HG03460 (cell line): ENCODE results near the gene GLI1.
"Not testable (repeated sequence)": the region's sequence is repeated elsewhere in the genome, so short reads cannot be mapped to it uniquely, and the experiment has no call there.

Experiments used
- ATAC-seq: cut with Tn5 transposase; IDR thresholded peaks from one replicate; pipeline ENCODE4 v1.9.1; 2021; ENCODE audit not compliant: unreplicated experiment

Gene GLI1

DNA sequence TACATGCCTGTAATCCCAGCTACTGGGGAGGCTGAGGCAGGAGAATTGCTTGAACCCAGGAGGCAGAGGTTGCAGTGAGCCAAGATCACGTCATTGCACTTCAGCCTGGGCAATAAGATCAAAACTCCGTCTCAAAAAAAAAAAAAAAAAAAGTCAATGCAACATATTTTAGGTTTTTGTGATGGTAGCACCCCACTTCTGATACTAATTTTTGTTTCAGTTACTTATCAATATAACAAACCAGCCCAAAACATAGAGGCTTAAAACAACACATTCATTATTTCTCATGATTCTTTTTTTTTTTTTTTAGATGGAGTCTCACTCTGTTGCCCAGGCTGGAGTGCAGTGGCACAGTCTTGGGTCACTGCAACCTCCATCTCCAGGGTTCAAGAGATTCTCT lies 18.2 kb upstream of the GLI1 start:
- ATAC-seq = not testable (repeated sequence)

DNA sequence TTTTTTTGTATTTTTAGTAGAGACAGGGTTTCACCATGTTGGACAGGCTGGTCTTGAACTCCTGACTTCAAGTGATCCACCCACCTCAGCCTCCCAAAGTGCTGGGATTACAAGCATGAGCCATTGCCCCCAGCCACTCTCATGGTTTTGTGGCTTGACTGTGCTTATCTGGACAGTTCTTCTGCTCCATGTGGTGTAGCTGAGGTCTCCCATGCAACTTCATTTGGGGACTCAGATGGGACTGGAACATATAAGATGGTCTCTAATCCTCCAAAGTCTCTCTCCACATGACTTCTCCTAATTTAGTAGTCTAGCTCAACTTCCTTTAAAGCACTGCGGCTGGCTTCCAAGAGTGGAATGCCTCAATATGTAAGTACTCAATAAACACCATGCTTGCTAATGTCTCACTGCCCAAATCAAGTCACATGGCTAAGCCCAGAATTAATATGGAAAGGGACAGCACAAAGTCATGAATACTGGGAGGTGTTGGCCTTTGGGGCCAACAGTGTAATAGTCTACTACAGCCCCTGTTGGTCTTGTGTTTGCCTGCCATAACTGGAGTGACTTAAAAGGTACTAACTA lies 17.6 kb upstream of the GLI1 start:
- no peak for ATAC-seq

GRCh38 chr12:57444337-57444736 lies 15.2 kb upstream of the GLI1 start:
- not testable (repeated sequence) for ATAC-seq

DNA sequence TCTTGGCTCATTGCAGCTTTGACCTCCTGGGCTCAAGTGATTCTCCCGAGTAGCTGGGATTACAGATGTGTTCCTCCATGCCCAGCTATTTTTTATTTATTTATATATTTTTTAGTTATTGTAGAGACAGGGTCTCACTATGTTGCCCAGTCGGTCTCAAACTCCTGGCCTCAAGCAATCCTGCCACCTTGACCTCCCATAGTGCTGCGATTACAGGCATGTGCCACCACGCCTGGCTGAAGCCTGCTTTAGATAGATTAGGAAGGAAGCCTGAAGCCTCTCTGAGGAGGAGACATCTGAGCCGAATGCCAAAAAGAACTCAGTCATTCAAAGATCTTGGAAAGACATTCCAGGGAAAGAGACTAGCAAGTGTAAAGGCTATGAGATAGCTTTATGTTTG lies 14.8 kb upstream of the GLI1 start:
- no peak for ATAC-seq

DNA sequence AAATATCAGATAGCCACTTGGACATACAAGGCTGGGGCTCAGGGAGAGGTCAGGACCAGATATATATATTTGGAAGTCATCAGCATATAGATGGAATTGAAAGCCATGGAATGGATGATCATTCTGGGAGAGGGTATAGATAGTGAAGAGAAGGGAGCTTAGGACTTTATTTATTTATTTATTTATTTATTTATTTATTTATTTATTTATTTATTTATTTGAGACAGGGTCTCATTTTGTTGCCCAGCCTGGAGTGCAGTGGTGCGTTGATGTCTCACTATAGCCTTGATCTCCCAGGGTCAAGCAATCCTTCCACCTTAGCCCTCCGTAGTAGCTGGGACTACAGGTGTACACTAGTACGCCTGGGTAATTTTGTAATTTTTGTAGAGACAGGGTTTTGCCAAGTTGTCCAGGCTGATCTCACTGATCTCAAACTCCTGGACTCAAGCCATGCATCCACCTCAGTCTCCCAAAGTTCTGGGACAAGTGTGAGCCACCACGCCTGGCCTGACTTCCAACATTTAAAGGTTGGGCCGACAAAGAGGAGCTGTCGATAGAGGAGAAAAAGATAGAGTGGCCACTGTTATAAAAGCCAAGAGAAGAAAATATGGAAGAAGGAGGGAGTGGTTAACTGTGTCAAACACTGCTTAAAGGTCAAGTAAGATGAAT lies 13.2 kb upstream of the GLI1 start:
- ATAC-seq = no peak

GRCh38 chr12:57448669-57449068 lies 10.9 kb upstream of the GLI1 start:
- ATAC-seq = no peak

- no peak for ATAC-seq
Measured at GRCh38 chr12:57449375-57449774, 10.2 kb upstream of the GLI1 start.

- no peak for ATAC-seq
Measured at GRCh38 chr12:57450057-57450456, 9.5 kb upstream of the GLI1 start.

- no peak for ATAC-seq
Measured at GRCh38 chr12:57451233-57451778, 8.3 kb upstream of the GLI1 start.

- no peak for ATAC-seq
Measured at GRCh38 chr12:57452181-57452936, 7.2 kb upstream of the GLI1 start.

DNA sequence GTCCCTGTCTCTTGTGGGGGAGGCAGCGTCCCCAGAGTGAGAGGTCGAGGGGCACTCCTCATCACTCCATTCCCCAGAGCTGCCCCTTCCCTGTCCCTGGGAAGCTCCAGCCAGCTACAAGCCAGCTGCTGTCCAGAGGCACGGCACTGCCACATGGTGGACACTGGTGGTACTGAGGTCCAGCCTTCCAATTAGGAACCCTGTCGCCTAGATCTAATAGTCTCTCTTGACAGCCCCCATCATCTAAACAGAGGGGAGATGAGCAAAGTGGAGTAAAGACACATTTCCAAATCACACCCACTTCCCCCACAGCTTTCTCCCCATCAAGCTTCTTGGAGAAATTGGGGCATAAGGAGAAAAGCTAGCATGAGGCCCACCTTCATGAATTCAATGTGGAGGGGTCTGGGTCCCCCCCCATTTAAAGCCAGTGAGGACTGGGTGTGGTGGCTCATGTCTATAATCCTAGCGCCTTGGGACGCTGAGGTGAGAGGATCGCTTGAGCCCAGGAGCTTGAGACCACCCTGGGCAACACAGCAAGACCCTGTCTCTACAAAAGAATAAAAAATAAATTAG lies 6.6 kb upstream of the GLI1 start:
- ATAC-seq = no peak

- no peak for ATAC-seq
Measured at GRCh38 chr12:57454213-57454565, 5.4 kb upstream of the GLI1 start.

GRCh38 chr12:57454566-57455373 lies 4.8 kb upstream of the GLI1 start, which contains the start of gene INHBE:
TSS of gene INHBE (plus strand) at chr12:57455307. CDS start at chr12:57455537, 230 bp downstream.
- ATAC-seq = no peak

DNA sequence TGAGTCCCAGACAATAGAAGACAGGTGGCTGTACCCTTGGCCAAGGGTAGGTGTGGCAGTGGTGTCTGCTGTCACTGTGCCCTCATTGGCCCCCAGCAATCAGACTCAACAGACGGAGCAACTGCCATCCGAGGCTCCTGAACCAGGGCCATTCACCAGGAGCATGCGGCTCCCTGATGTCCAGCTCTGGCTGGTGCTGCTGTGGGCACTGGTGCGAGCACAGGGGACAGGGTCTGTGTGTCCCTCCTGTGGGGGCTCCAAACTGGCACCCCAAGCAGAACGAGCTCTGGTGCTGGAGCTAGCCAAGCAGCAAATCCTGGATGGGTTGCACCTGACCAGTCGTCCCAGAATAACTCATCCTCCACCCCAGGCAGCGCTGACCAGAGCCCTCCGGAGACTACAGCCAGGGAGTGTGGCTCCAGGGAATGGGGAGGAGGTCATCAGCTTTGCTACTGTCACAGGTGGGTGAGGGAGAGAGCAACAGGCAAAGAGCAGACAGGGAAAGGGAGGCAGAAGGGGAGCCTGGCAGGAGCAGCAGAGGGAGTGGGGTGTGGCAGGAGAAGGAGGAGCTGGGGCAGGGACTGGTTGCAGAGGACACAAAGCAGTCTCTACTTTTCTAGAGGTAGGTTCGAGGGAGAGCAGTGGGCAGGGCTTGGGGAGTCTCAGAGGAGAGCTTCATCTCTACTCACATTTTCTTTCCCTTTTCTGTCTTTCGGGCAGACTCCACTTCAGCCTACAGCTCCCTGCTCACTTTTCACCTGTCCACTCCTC lies 4.0 kb upstream of the GLI1 start:
- no peak for ATAC-seq

GRCh38 chr12:57456145-57456700 lies 3.4 kb upstream of the GLI1 start:
- ATAC-seq = no peak

DNA sequence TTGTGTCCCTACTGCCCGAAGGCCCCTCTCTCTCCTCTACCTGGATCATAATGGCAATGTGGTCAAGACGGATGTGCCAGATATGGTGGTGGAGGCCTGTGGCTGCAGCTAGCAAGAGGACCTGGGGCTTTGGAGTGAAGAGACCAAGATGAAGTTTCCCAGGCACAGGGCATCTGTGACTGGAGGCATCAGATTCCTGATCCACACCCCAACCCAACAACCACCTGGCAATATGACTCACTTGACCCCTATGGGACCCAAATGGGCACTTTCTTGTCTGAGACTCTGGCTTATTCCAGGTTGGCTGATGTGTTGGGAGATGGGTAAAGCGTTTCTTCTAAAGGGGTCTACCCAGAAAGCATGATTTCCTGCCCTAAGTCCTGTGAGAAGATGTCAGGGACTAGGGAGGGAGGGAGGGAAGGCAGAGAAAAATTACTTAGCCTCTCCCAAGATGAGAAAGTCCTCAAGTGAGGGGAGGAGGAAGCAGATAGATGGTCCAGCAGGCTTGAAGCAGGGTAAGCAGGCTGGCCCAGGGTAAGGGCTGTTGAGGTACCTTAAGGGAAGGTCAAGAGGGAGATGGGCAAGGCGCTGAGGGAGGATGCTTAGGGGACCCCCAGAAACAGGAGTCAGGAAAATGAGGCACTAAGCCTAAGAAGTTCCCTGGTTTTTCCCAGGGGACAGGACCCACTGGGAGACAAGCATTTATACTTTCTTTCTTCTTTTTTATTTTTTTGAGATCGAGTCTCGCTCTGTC lies 2.7 kb upstream of the GLI1 start:
- ATAC-seq = no peak

- ATAC-seq = no peak
Measured at GRCh38 chr12:57458665-57459054, 925 bp upstream of the GLI1 start.

DNA sequence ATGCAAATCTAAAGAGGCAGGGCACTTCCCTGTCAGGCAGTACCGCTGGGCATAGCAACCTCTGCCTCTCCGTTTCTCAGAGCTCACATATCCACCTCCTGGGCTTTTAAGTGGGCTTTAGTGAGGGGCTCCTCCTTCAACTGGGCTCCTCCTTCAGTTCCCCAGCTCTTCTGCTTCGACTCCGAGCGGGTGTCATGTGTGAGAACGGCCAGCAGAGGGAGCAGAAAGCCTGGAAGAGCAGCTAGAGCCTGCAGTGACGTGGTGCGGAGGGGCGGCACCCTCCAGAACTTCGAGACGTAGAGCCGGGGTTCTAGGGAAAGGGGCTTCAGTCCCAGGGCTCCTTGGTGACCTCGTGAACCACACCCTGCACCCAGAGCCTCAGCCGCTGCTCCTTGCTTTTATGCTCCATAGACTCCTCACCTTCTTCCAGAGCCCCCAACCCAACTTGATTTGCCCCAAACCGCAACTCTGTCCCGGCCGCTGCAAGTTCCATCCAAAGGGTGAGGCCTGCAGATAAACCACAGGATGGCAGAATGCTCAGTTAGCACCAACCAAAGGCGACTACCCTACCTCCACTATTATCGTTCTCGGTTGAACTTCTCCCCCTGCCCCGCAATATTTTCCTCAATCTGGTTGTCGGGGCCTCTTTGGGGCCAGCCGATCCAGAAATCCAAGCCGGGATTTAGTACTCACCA lies 383 bp upstream of the GLI1 start:
- peak; percentile 55 for ATAC-seq

GRCh38 chr12:57460468-57460784 lies 841 bp downstream of the GLI1 start:
- ATAC-seq = no peak
